Bronchial epithelial cell (primary cell): ENCODE results near the gene ABI3BP. TPM values are rescaled to one million over a fixed set of nuclear protein-coding genes. Genes with fewer than 3 reads are reported as not detected.

Experiments
- DNase-seq: peaks from one replicate; pipeline ENCODE4 v3.0.0-alpha.2; 2010; ENCODE audit warnings: low read depth
- FAIRE-seq: peaks from 2 replicates; lab custom pipeline; 2011; peaks lifted over from hg19 to GRCh38; lab: Jason Lieb, UNC
- H3K27me3 ChIP-seq: 2 replicates; pipeline ENCODE4 v1.5.1; 2011; ENCODE audit warnings: low read length; ENCODE audit not compliant: control insufficient read depth, insufficient read depth
- H3K36me3 ChIP-seq: 2 replicates; pipeline ENCODE4 v1.5.1; 2011; ENCODE audit warnings: low read length; ENCODE audit not compliant: control insufficient read depth, insufficient read depth
- H3K4me3 ChIP-seq: 2 replicates; pipeline ENCODE4 v1.5.1; 2011; ENCODE audit warnings: mild to moderate bottlenecking, low read depth, low read length, control low read depth
- total RNA-seq: library from RNA; depleted of rRNA; stranded (reverse); fragments of >200 nt; gene quantifications from 2 replicates; pipeline ENCODE4 v1.2.1, GENCODE V29; 2014
- TF ChIP-seq, protein P1 (sequence below): IDR thresholded peaks from 2 replicates; pipeline ENCODE4 v1.5.1; 2011; ENCODE audit warnings: mild to moderate bottlenecking, moderate library complexity, low read length, control low read depth, inconsistent platforms; ENCODE audit not compliant: insufficient read depth, severe bottlenecking

The ABI3BP gene
- total RNA-seq, 1 donor from 2014 or later, result 0.53 TPM

DNA sequence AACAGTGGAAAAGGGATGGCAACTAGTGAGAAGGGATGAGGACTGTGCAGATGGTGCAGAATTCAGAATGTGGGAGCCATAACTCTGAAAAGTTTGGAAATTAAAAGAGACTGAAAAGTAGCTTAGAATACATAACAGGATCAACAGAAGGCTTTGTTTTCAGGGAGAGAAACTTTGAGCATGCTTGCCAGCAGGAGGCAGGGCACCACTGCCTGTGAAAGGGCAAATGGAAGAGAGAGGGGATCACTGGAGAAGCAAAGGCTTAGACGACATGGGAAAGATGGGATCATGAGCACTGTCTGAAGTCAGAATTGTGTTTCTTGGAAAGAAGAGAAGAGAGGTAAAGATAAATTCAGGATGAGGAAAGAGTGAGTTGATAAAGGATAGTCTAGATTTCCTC, 99.6 kb downstream of the ABI3BP start:
- DNase-seq (peak; percentile 47), FAIRE-seq (no peak)
- Histone ChIP-seq H3K4me3 (no peak overlapping the region), H3K27me3 (no peaks in the 10 kb centered on the region), H3K36me3 (no peaks in the 10 kb centered on the region)
- TF ChIP-seq, protein P1, sequence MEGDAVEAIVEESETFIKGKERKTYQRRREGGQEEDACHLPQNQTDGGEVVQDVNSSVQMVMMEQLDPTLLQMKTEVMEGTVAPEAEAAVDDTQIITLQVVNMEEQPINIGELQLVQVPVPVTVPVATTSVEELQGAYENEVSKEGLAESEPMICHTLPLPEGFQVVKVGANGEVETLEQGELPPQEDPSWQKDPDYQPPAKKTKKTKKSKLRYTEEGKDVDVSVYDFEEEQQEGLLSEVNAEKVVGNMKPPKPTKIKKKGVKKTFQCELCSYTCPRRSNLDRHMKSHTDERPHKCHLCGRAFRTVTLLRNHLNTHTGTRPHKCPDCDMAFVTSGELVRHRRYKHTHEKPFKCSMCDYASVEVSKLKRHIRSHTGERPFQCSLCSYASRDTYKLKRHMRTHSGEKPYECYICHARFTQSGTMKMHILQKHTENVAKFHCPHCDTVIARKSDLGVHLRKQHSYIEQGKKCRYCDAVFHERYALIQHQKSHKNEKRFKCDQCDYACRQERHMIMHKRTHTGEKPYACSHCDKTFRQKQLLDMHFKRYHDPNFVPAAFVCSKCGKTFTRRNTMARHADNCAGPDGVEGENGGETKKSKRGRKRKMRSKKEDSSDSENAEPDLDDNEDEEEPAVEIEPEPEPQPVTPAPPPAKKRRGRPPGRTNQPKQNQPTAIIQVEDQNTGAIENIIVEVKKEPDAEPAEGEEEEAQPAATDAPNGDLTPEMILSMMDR, result peak; percentile 79

DNA sequence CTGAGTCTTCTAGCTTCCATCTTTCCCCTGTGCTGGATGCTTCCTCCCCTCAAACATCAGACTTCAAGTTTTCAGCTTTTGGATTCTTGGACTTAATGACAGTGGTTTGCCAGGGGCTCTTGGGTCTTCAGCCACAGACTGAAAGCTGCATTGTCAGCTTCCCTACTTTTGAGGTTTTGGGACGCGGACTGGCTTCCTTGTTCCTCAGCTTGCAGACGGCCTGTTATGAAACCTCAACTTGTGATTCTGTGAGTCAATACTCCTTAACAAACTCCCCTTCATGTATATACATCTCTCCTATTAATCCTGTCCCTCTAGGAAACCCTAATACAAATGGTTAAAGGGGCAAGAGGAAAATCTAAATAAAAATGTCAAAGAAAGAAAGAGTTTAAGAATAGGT, 100.1 kb downstream of the ABI3BP start:
- peak; percentile 35 for DNase-seq

DNA sequence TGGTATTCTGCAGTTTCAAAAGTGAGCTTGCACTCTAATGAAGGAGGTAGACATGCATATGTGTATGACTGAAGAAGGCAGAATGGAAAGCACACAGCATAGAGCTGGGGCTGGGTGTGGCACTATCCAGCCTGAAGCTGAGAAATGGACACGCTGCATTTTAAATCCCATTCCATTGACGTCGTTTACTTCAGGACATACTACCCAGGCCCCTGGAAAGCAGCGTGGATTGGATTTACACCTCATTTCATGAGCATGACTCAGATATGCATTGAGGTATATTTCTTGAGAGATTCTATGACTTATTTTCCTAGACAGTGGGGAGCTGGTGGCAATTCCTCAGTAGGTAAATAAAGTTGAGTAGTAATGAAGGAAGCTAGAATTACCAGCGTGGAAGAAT, 101.4 kb downstream of the ABI3BP start:
- TF ChIP-seq, protein P1, result no peak
- Histone ChIP-seq H3K27me3 (no peaks in the 10 kb centered on the region), H3K4me3 (no peak overlapping the region), H3K36me3 (no peaks in the 10 kb centered on the region)
- FAIRE-seq (no peak), DNase-seq (peak; percentile 7)

More for the DNA sequence above, 100.1 kb downstream of the ABI3BP start:
- no peak overlapping the region for H3K4me3 ChIP-seq
- no peaks in the 10 kb centered on the region for H3K36me3 ChIP-seq
- FAIRE-seq, result no peak
- no peaks in the 10 kb centered on the region for H3K27me3 ChIP-seq
- TF ChIP-seq, protein P1, result no peak

DNA sequence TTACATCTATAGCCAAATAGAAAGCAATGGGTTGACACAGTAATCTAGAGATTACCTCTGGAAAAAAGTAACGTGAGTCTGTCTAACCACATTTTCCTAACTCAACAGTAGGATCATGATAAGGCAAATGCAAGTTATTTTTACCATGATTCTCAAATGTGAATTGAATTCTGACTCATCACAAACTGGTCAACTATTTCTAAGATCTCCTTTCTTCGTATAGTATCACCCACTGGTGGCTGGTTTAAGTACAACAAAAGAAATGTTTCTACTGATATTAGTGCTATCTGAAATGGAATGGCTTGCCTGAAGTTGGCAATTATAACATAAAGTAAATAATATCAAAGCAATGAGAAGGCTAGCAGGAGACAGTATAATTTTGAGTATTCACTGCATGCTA, 102.2 kb downstream of the ABI3BP start:
- Histone ChIP-seq H3K4me3 (no peak overlapping the region), H3K36me3 (no peaks in the 10 kb centered on the region), H3K27me3 (no peaks in the 10 kb centered on the region)
- FAIRE-seq (no peak), DNase-seq (peak; percentile 64)
- TF ChIP-seq, protein P1, result peak; percentile 16

DNA sequence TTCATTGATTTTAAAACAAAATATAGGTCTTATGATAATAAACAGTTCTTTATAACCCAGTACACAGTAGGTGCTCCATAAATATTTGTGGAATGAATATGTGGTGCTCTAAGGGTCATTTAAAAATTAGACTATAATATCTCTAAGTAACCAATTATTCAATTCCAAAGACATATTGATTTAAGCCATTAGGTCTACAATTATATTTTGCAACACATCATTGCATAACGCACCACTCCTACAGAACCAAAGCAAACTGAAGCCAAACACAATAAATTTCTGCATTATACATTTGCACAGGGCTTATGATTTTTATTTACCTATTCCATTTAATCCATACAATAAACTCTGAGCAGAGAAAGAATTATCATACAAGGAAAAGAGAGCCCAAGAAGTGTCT, 104.3 kb downstream of the ABI3BP start:
- no peak for FAIRE-seq
- no peak for DNase-seq
- H3K4me3 ChIP-seq, result no peak overlapping the region
- no peaks in the 10 kb centered on the region for H3K27me3 ChIP-seq
- TF ChIP-seq, protein P1, result no peak
- H3K36me3 ChIP-seq, result no peaks in the 10 kb centered on the region

DNA sequence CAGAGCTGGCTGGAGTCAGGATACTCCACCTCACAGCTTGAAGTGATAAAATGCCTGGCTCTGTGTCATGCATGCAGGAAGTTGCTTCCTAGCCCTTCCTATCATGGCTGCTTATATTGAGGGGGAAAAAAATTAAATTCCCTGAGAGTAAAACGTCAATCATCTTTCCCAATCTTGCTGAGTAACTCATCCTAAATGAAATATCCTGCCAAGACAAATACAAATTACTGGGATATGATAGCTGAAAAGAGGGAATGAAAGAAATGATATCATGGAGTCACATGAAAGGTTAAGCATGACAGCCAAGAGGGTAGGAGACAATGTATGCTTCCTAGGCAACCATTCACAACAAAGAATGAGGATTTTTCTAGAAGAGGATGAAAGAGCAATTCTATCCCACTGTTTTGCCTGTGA, 110.6 kb downstream of the ABI3BP start:
- FAIRE-seq (no peak), DNase-seq (peak; percentile 73)
- Histone ChIP-seq H3K36me3 (no peaks in the 10 kb centered on the region), H3K27me3 (no peaks in the 10 kb centered on the region), H3K4me3 (no peak overlapping the region)
- TF ChIP-seq, protein P1, result no peak
